HL-60 (cell line): ENCODE results near the gene MLXIPL.
"Not testable (repeated sequence)": the region's sequence is repeated elsewhere in the genome, so short reads cannot be mapped to it uniquely, and the experiment has no call there.

Experiments
- DNase-seq, 2 experiments: peaks; one replicate each; pipeline ENCODE4 v3.0.0-alpha.2; 2010 to 2020; ENCODE audit warnings: low read depth in 1 of 2, low spot score in 1 of 2
- H3K27ac ChIP-seq: fragments of 250-450 bp; sonication (Bioruptor Pico); replicated peaks from 2 replicates; pipeline ENCODE4 v1.5.1; 2020; ENCODE audit warnings: mild to moderate bottlenecking, moderate library complexity
- H3K27me3 ChIP-seq: fragments of 250-450 bp; sonication (Bioruptor Pico); 2 replicates; pipeline ENCODE4 v1.5.1; 2021; ENCODE audit warnings: mild to moderate bottlenecking, moderate library complexity; ENCODE audit not compliant: insufficient read depth, poor library complexity, severe bottlenecking
- H3K4me3 ChIP-seq: replicated peaks from 2 replicates; pipeline ENCODE4 v1.5.1; 2011; ENCODE audit warnings: mild to moderate bottlenecking, control low read depth, low read length; ENCODE audit not compliant: insufficient read depth
- CTCF ChIP-seq: IDR thresholded peaks from one replicate; pipeline ENCODE4 v1.5.1; 2011; ENCODE audit warnings: low read length, control low read depth, inconsistent platforms; ENCODE audit not compliant: insufficient read depth
- GABPA ChIP-seq: IDR thresholded peaks from 2 replicates; pipeline ENCODE4 v1.6.1; 2012; ENCODE audit warnings: low read depth
- POLR2AphosphoS5 ChIP-seq: IDR thresholded peaks from 2 replicates; pipeline ENCODE4 v1.6.1; 2012; ENCODE audit warnings: low read depth
- SPI1 ChIP-seq: IDR thresholded peaks from 2 replicates; pipeline ENCODE4 v1.6.1; 2012; ENCODE audit warnings: low read depth, mild to moderate bottlenecking, borderline replicate concordance
- TF ChIP-seq, protein P1 (sequence below): IDR thresholded peaks from 2 replicates; pipeline ENCODE4 v1.6.1; 2012; ENCODE audit warnings: low read depth; ENCODE audit not compliant: insufficient replicate concordance

The MLXIPL gene

GRCh38 chr7:73569042-73569608, 55.2 kb downstream of the MLXIPL start:
- no peak for DNase-seq
- H3K4me3 ChIP-seq = no peak overlapping the region
- TF ChIP-seq POLR2AphosphoS5 (no peak), SPI1 (no peak), CTCF (no peak), GABPA (no peak)
- TF ChIP-seq, protein P1, sequence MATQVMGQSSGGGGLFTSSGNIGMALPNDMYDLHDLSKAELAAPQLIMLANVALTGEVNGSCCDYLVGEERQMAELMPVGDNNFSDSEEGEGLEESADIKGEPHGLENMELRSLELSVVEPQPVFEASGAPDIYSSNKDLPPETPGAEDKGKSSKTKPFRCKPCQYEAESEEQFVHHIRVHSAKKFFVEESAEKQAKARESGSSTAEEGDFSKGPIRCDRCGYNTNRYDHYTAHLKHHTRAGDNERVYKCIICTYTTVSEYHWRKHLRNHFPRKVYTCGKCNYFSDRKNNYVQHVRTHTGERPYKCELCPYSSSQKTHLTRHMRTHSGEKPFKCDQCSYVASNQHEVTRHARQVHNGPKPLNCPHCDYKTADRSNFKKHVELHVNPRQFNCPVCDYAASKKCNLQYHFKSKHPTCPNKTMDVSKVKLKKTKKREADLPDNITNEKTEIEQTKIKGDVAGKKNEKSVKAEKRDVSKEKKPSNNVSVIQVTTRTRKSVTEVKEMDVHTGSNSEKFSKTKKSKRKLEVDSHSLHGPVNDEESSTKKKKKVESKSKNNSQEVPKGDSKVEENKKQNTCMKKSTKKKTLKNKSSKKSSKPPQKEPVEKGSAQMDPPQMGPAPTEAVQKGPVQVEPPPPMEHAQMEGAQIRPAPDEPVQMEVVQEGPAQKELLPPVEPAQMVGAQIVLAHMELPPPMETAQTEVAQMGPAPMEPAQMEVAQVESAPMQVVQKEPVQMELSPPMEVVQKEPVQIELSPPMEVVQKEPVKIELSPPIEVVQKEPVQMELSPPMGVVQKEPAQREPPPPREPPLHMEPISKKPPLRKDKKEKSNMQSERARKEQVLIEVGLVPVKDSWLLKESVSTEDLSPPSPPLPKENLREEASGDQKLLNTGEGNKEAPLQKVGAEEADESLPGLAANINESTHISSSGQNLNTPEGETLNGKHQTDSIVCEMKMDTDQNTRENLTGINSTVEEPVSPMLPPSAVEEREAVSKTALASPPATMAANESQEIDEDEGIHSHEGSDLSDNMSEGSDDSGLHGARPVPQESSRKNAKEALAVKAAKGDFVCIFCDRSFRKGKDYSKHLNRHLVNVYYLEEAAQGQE = no peak

GRCh38 chr7:73567846-73568685, 56.3 kb downstream of the MLXIPL start:
- TF ChIP-seq, protein P1 = no peak
- TF ChIP-seq GABPA (no peak), SPI1 (peak; percentile 21; the same call in 1 of the 2 replicates), CTCF (no peak)
- Histone ChIP-seq H3K27ac (no peak overlapping the region), H3K4me3 (no peak overlapping the region), H3K27me3 (no peaks in the 10 kb centered on the region)
- DNase-seq = no peak

More at GRCh38 chr7:73569042-73569608, 55.2 kb downstream of the MLXIPL start:
- H3K27me3 ChIP-seq = no peaks in the 10 kb centered on the region
- no peak overlapping the region for H3K27ac ChIP-seq

DNA sequence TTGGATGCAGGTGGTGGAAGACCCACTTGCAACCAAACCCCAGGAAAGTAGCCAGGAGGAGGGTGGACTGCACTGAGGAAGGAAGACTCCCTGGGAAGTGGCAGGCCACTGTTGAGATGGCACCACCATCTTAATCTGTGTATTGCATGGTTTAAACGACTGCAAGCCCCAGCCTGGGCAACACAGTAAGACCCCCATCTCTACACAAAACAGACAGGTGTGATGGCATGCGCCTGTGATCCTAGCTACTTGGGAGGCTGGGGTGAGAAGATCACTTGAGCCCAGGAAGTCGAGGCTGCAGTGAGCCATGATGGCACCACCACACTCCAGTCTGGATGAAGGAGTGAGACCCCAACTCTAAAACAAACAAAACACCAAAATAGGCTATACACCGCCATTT, 57.2 kb downstream of the MLXIPL start:
- TF ChIP-seq, protein P1 = no peak
- TF ChIP-seq POLR2AphosphoS5 (no peak), SPI1 (no peak), GABPA (no peak), CTCF (no peak)

DNA sequence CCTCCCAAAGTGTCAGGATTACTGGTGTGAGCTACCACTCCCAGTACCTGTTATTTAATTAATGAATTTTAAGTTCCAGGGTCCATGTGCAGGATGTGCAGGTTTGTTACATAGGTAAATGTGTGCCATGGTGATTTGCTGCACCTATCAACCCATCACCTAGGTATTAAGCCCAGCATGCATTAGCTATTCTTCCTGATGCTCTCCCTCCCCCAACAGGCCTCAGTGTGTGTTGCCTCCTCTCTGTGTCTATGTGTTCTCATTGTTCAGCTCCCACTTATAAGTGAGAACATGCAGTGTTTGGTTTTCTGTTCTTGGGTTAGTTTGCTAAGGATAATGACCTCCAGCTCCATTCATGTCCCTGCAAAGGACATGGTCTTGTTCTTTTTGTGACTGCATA, 57.9 kb downstream of the MLXIPL start:
- DNase-seq, H3K27me3 ChIP-seq, H3K27ac ChIP-seq, H3K4me3 ChIP-seq: not testable (repeated sequence)

More for the DNA sequence above, 57.2 kb downstream of the MLXIPL start:
- no peak overlapping the region for H3K4me3 ChIP-seq
- H3K27me3 ChIP-seq = no peaks in the 10 kb centered on the region
- DNase-seq = no peak
- no peak overlapping the region for H3K27ac ChIP-seq
